Muscle layer of duodenum (tissue), 2 donors: ENCODE results near the gene RHOT2.

ENCODE experiments used
- H3K27ac ChIP-seq: one replicate; pipeline ENCODE4 v1.7.0; 2013; ENCODE audit warnings: mild to moderate bottlenecking, low read length
- H3K27me3 ChIP-seq: one replicate; pipeline ENCODE4 v1.7.0; 2013; ENCODE audit warnings: low read depth, mild to moderate bottlenecking, control low read depth, low read length
- H3K36me3 ChIP-seq, 2 donors: one replicate each; pipeline ENCODE4 v1.7.0; 2013; ENCODE audit warnings: low read length in 2 of 2, control low read depth in 1 of 2, mild to moderate bottlenecking in 1 of 2; ENCODE audit not compliant: insufficient read depth in 2 of 2, control insufficient read depth in 1 of 2
- H3K4me1 ChIP-seq, 2 donors: one replicate each; pipeline ENCODE4 v1.7.0; 2013; ENCODE audit warnings: low read length in 2 of 2, mild to moderate bottlenecking in 2 of 2, control low read depth in 1 of 2, moderate library complexity in 1 of 2; ENCODE audit not compliant: insufficient read depth in 2 of 2, control insufficient read depth in 1 of 2
- H3K4me3 ChIP-seq, 2 donors: one replicate each; pipeline ENCODE4 v1.7.0; 2013; ENCODE audit warnings: low read length in 2 of 2, low read depth in 1 of 2, mild to moderate bottlenecking in 1 of 2
- H3K9me3 ChIP-seq, 2 donors: one replicate each; pipeline ENCODE4 v1.7.0; 2013; ENCODE audit warnings: low read length in 2 of 2, control low read depth in 1 of 2, mild to moderate bottlenecking in 1 of 2; ENCODE audit not compliant: control insufficient read depth in 1 of 2
- donor health status: healthy.

RHOT2 gene

GRCh38 chr16:634051-634670 lies 33.8 kb upstream of the RHOT2 start:
- Histone ChIP-seq H3K27me3 (no peaks in the 10 kb centered on the region), H3K4me1 (peaks cover 0 to 48% of the 10 kb centered on the region in 2 donors), H3K4me3 (no peak overlapping the region)

GRCh38 chr16:634996-635395 lies 32.9 kb upstream of the RHOT2 start:
- peak overlapping the region in 1 of 2 donors; percentile 97 for H3K4me3 ChIP-seq
- no peaks in the 10 kb centered on the region for H3K27me3 ChIP-seq
- no peak overlapping the region for H3K27ac ChIP-seq
- H3K4me1 ChIP-seq: peaks cover 0 to 43% of the 10 kb centered on the region in 2 donors
- H3K9me3 ChIP-seq: no peaks in the 10 kb centered on the region
- H3K36me3 ChIP-seq: peaks cover 0 to 16% of the 10 kb centered on the region in 2 donors

More at GRCh38 chr16:634051-634670, 33.8 kb upstream of the RHOT2 start:
- Histone ChIP-seq H3K27ac (no peak overlapping the region), H3K36me3 (peaks cover 0 to 16% of the 10 kb centered on the region in 2 donors), H3K9me3 (no peaks in the 10 kb centered on the region)

- Histone ChIP-seq H3K9me3 (no peaks in the 10 kb centered on the region), H3K4me1 (peaks cover 0 to 36% of the 10 kb centered on the region in 2 donors), H3K4me3 (peak overlapping the region; percentile 74 to 97), H3K36me3 (peaks cover 0 to 16% of the 10 kb centered on the region in 2 donors), H3K27ac (no peak overlapping the region), H3K27me3 (no peaks in the 10 kb centered on the region)
Measured at GRCh38 chr16:635573-636205, 32.2 kb upstream of the RHOT2 start.

GRCh38 chr16:636206-637080 lies 31.5 kb upstream of the RHOT2 start, which contains the start of gene METTL26:
Gene METTL26 (minus strand): TSS chr16:636305. CDS start chr16:636290, 15 bp downstream.
- H3K27me3 ChIP-seq: no peaks in the 10 kb centered on the region
- peaks cover 0 to 36% of the 10 kb centered on the region in 2 donors for H3K4me1 ChIP-seq
- H3K27ac ChIP-seq: peak within 1 kb of the TSS; percentile 92
- H3K9me3 ChIP-seq: no peaks in the 10 kb centered on the region
- peak within 1 kb of the TSS; percentile 74 to 97 for H3K4me3 ChIP-seq
- H3K36me3 ChIP-seq: peaks cover 0 to 16% of the 10 kb centered on the region in 2 donors

DNA sequence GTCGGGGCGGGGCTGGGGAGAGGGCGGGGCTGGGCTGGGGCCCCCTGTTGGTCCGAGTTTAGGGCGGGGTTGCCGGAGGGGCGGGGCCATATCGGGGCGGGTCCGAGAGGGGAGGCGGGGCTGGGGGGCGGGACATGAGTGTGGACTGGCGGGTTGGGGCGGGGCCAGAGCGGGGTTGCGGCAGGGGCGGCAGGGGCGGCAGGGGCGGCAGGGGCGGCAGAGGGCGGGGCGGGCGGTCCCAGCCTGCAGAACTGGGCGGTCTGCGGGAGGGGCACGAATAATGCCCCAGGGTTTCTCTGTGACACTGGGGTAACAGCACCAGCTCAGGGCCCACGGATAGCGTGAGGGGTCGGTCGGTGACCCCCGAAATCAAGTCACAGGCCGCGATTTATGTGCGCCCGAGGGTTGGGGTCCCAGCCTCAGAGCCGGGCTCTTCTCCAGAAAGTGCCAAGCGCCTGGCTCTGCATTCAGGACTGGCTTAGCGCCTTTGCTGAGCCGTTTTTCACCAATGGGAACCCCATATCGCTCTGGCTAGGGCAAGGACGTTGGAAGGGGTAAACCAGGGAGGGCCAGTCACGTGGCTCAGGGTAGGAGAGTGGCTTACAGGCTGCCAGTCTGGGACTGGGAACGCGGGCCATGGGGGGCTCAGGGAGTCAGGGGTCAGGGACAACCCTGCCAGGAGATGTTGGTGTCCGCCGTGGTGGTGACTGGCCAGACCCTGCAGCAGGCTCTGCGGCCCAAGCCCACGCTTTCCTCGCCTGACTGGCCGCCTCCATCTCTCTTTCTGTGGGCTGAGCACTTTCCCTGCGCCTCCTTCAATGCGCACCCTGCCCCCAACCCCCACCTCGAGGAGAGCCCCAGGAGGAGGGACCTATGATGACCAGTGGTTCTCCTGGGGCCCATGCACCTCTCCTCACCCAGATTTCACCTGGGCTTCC lies 30.6 kb upstream of the RHOT2 start:
- Histone ChIP-seq H3K4me1 (peaks cover 0 to 36% of the 10 kb centered on the region in 2 donors), H3K9me3 (no peaks in the 10 kb centered on the region), H3K27me3 (no peaks in the 10 kb centered on the region), H3K4me3 (peak overlapping the region; percentile 74 to 97), H3K27ac (peak overlapping the region; percentile 92), H3K36me3 (peaks cover 0 to 16% of the 10 kb centered on the region in 2 donors)

- H3K36me3 ChIP-seq: peaks cover 0 to 12% of the 10 kb centered on the region in 2 donors
- H3K4me3 ChIP-seq: peak overlapping the region in 1 of 2 donors; percentile 97
- H3K9me3 ChIP-seq: no peaks in the 10 kb centered on the region
- no peak overlapping the region for H3K27ac ChIP-seq
- peaks cover 0 to 43% of the 10 kb centered on the region in 2 donors for H3K4me1 ChIP-seq
- H3K27me3 ChIP-seq: no peaks in the 10 kb centered on the region
Measured at GRCh38 chr16:638034-638543, 29.8 kb upstream of the RHOT2 start.

GRCh38 chr16:638836-639235 lies 29.1 kb upstream of the RHOT2 start:
- Histone ChIP-seq H3K4me3 (no peak overlapping the region), H3K27me3 (no peaks in the 10 kb centered on the region), H3K36me3 (peaks cover 0 to 4% of the 10 kb centered on the region in 2 donors), H3K27ac (no peak overlapping the region), H3K9me3 (no peaks in the 10 kb centered on the region), H3K4me1 (peaks cover 0 to 48% of the 10 kb centered on the region in 2 donors)

- Histone ChIP-seq H3K27ac (no peak overlapping the region), H3K27me3 (no peaks in the 10 kb centered on the region), H3K4me3 (no peak overlapping the region), H3K4me1 (peaks cover 0 to 33% of the 10 kb centered on the region in 2 donors), H3K9me3 (no peaks in the 10 kb centered on the region), H3K36me3 (no peaks in the 10 kb centered on the region)
Measured at GRCh38 chr16:640614-641013, 27.3 kb upstream of the RHOT2 start.

DNA sequence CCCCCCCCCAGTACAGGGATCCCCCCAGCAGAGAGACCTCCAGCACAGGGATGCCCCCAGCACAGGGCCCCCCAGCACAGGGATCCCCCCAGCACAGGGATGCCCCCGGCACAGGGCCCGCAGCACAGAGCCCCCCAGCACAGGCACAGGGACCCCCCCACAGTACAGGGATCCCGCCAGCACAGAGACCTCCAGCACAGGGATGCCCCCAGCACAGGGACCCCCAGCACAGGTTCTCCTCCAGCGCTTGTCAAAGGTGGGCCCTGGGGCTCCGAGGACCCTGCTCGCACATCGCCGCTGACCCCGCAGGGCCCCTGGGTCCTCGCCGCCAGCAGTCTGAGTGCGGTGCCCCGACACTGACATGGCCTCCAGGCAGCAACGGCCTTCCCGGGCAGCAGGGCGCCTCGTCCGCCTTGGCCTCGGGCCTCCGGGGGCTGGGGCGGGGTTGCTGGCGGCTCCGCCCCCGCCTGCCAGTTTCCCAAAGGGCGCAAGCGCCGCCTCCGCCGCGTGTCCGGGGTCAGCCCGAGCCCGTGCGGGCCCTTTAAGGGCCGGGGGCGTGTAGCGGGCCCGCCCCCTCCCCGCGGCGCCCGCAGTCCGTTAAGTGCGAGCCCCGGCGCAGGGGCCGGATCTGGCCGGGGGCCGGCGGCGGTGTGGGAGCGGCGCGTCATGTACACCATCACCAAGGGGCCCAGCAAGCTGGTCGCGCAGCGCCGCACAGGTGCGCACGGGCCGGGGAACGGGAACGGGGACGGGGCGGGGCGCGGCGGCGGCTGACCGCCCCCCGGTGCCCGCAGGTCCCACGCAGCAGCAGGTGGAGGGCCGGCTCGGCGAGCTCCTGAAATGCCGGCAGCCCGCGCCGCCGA lies 26.4 kb upstream of the RHOT2 start, which contains the start of gene MCRIP2:
Gene MCRIP2, plus strand, starts transcription at position 503 of the 863 bp plus-strand sequence. Its CDS starts 164 bp downstream, at position 667.
- H3K27ac ChIP-seq: peak within 1 kb of the TSS; percentile 72
- peak within 1 kb of the TSS; percentile 63 to 82 for H3K4me3 ChIP-seq
- no peaks in the 10 kb centered on the region for H3K9me3 ChIP-seq
- no peaks in the 10 kb centered on the region for H3K27me3 ChIP-seq
- H3K4me1 ChIP-seq: peaks cover 0 to 29% of the 10 kb centered on the region in 2 donors
- no peaks in the 10 kb centered on the region for H3K36me3 ChIP-seq
